ENCODE data around the gene CD58.

CD58 gene

GRCh38 chr1:116465845-116466685 is 104.8 kb downstream of the CD58 start:
- DNase-seq: no peak

DNA sequence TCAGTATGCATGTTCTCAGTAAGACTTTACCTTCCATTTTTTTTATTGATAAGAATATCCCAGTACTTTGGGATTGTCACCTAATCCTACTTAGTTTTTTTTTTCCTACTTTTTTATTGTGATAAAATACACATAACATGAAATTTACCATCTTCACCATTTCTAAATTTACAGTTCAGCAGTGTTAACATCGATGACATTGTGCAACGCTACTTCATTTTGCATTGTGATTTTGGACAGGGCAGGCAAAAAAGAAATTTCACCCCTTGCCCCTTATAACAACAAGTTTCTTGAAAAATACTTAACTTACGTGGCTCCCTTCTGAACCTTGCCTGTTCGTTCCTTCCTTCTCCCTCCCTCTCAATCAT is 105.4 kb downstream of the CD58 start:
- DNase-seq: no peak

All from suppressor macrophage (primary cell).